Esophagus (tissue), 2 donors: ENCODE results near the gene ANTXR2. TPM values are rescaled to one million over a fixed set of nuclear protein-coding genes. Genes with fewer than 3 reads are reported as not detected.

Experiments used
- H3K27ac ChIP-seq, 2 donors: one replicate each; pipeline ENCODE4 v1.5.1; 2013; ENCODE audit warnings: low read depth in 2 of 2, mild to moderate bottlenecking in 2 of 2, inconsistent platforms in 1 of 2, low read length in 1 of 2, moderate library complexity in 1 of 2
- H3K27me3 ChIP-seq, 2 donors: one replicate each; pipeline ENCODE4 v1.6.1; 2013; ENCODE audit warnings: low read length in 2 of 2, control low read depth in 1 of 2, mild to moderate bottlenecking in 1 of 2; ENCODE audit not compliant: insufficient read depth in 2 of 2, control insufficient read depth in 1 of 2
- H3K36me3 ChIP-seq, 2 donors: one replicate each; pipeline ENCODE4 v1.6.1; 2013; ENCODE audit warnings: low read length in 1 of 2; ENCODE audit not compliant: control insufficient read depth in 2 of 2, insufficient read depth in 2 of 2
- H3K4me1 ChIP-seq, 2 donors: one replicate each; pipeline ENCODE4 v1.6.1; 2013; ENCODE audit warnings: low read length in 1 of 2; ENCODE audit not compliant: control insufficient read depth in 2 of 2, insufficient read depth in 2 of 2
- H3K4me3 ChIP-seq, 2 donors: one replicate each; pipeline ENCODE4 v1.5.1; 2013; ENCODE audit warnings: low read length in 2 of 2, mild to moderate bottlenecking in 2 of 2, low read depth in 1 of 2, moderate library complexity in 1 of 2
- H3K9me3 ChIP-seq, 2 donors: one replicate each; pipeline ENCODE4 v1.6.1; 2013; ENCODE audit warnings: mild to moderate bottlenecking in 2 of 2, low read depth in 1 of 2, low read length in 1 of 2, moderate library complexity in 1 of 2; ENCODE audit not compliant: control insufficient read depth in 2 of 2, insufficient read depth in 1 of 2
- WGBS, 2 donors: extraction: QIAGEN DNeasy Blood & Tissue Kit; methylation state at CpG; one replicate each; pipeline ENCODE4 v1.1.7; 2013; 5-methylcytosine and 5-hydroxymethylcytosine counted together
- polyA plus RNA-seq, 2 donors: library from polyadenylated mRNA; stranded (reverse); fragments of 200-250 nt; gene quantifications; one replicate each; pipeline ENCODE4 v1.2.3, GENCODE V29; 2013
- donor health status: healthy with polysubstance abuse.
- donor health status: Bipolar disorder and iron deficiency.

ANTXR2 gene
- polyA plus RNA-seq, 2 donors, result 4.0 to 9.6 TPM

DNA sequence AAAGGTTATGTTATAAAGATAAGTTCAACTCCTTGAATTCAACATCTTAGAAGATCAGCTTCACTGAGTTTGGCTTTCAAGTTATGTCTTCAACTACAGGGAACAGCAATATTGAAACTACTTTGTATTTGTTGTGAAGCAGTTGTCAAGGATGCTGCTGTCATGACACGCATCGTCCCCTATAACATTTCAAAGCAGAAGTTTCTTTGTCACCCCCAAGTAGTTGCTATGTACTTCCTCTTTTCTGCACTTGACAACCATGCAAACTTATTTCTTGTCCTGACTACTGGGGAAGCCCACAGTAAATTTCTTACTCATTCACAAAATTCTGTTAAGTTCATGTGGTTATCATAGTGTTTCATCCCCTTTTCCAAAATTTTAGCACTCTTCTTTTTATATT is 14.3 kb downstream of the ANTXR2 start:
- Histone ChIP-seq H3K4me3 (no peak overlapping the region), H3K4me1 (no peaks in the 10 kb centered on the region), H3K27ac (no peak overlapping the region), H3K9me3 (no peaks in the 10 kb centered on the region), H3K36me3 (no peaks in the 10 kb centered on the region), H3K27me3 (no peaks in the 10 kb centered on the region)
- 40 to 50% methylated on average over 2 of the region's 2 CpGs for WGBS, 2 donors

DNA sequence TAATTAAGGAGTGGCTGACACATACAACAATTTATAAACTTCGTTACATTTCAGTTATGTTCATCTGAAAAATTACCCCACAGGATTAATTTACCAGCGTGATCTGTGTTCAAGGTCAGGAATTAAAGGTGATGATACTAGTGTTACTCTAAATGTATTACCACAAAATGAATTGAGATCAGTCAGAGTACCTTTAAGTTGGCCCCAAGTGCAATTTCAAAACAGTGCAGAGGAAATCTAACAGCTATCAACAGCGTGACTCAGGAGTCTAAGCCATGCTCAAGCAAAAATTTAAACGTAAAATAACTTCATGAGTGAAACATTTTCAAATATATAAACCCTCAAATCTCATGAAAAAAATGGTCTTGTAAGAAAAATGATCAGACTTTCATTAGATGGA is 18.7 kb downstream of the ANTXR2 start:
- WGBS, 2 donors, result 72 to 79% methylated on average over 4 of the region's 4 CpGs
- Histone ChIP-seq H3K27me3 (no peaks in the 10 kb centered on the region), H3K4me3 (no peak overlapping the region), H3K36me3 (no peaks in the 10 kb centered on the region), H3K27ac (no peak overlapping the region), H3K4me1 (no peaks in the 10 kb centered on the region), H3K9me3 (no peaks in the 10 kb centered on the region)

DNA sequence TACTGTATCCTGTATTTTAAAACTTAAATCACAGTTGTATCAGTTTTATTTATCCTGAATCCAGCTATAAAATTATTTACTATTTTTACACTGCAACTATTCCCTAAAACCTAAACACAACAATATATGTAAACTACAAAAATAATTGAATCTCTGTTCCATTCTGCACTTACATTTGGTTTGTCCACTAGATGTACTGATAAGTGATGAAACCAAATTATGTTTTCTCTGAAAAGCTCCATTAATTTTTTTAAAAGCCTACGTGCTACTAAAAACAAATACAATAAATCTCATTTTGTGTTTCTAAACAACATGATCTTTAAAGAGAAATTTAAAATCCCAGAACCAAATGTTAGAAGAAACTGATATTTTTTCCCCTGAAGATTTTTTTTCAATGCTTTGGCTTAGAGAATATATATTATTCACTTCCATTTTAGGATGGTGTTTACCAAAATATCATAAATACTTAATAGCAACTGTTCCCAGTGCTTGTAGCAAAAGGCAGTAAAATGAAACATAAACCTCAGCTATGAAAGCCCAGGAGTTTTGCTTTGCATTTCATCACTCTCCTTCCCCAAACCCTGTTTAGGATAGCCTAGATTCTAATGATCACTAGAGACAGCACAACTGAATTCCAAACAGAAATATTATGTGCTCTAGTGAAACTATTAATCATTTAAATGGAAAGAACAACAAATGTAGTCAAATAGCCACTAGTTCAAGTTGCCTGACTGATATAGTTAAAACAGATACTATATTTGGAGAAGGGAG is 19.7 kb downstream of the ANTXR2 start:
- 83 to 90% methylated on average over 1 of the region's 1 CpG for WGBS, 2 donors
- Histone ChIP-seq H3K4me1 (no peaks in the 10 kb centered on the region), H3K27ac (no peak overlapping the region), H3K4me3 (no peak overlapping the region), H3K27me3 (no peaks in the 10 kb centered on the region), H3K9me3 (no peaks in the 10 kb centered on the region), H3K36me3 (no peaks in the 10 kb centered on the region)

DNA sequence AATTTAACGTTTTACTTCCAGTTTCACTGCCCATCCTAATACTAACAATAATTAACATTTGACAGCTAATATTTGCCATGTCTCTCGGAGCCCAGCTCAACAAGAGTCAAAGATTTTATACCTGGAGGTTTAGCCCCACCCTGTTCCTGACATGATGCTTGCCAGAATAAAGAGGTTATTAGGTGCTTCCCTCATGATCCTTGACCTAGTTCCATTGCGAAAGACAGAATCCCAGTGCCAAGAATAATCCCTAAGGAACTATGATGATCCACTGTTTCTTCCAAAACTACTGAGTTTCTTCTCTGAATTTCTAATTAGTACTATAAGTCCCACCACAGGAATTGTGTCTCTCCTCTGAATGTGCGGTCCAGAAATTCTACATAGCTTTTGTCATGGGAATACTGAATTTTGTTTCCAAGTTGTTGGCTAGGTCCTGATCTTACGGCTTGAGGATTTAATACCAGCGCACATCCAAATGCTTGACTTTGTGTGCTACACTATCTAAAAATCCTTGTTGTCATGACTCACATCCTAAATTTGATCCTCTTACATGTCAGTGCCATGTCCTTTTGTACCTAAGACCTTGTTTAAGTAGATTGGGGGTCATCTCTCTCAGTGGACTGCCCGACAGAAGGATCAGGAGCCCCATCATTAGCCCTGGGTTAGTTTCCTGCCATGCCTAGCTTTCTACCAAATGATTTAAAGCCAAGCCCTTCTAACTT is 23.1 kb downstream of the ANTXR2 start:
- WGBS, 2 donors, result 84 to 85% methylated on average over 7 of the region's 7 CpGs
- H3K36me3 ChIP-seq, result no peaks in the 10 kb centered on the region
- no peaks in the 10 kb centered on the region for H3K4me1 ChIP-seq
- H3K9me3 ChIP-seq, result no peaks in the 10 kb centered on the region
- no peak overlapping the region for H3K27ac ChIP-seq
- no peaks in the 10 kb centered on the region for H3K27me3 ChIP-seq
- H3K4me3 ChIP-seq, result no peak overlapping the region

DNA sequence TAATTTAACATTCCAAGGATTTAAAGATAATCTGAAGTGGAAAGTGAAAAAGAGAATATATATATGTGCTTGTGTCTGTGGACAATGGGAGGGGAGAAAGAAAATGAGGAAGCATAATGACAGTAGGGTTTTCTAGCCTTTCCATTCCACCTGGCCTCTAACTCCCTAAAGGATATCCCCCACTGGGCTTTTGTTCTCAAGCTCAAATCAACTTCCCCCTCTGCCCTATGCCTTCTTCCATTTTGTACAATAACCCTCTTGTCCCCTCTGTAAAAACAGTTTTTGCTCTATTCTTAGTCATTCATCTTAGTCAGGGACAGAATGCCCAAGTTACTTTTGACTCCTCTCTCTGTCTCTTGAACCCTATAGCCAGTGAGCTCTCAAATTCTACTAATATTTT is 23.6 kb downstream of the ANTXR2 start:
- Histone ChIP-seq H3K4me3 (no peak overlapping the region), H3K27me3 (no peaks in the 10 kb centered on the region), H3K36me3 (no peaks in the 10 kb centered on the region), H3K9me3 (no peaks in the 10 kb centered on the region), H3K27ac (no peak overlapping the region), H3K4me1 (no peaks in the 10 kb centered on the region)

DNA sequence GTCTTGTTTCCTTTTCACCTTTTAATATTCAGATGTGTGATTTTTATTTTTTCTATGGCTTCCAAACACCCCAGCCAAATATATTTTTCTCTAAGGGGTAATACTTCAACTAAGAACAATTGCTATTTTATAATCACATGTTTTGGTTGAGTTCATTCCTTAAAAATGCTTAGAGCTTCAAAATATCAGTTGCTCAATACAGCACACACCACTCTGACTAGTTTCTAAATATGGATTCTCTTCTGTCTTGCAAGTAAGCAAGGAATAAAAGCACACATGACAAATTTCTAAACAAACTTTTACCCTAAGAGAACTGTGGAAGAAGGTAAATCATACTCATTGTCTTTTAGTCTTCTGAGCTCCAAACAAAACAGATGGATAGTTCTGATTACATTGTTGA is 27.2 kb downstream of the ANTXR2 start:
- H3K9me3 ChIP-seq, result no peaks in the 10 kb centered on the region
- no peaks in the 10 kb centered on the region for H3K36me3 ChIP-seq
- H3K27me3 ChIP-seq, result no peaks in the 10 kb centered on the region
- no peaks in the 10 kb centered on the region for H3K4me1 ChIP-seq
- no peak overlapping the region for H3K4me3 ChIP-seq
- H3K27ac ChIP-seq, result no peak overlapping the region

DNA sequence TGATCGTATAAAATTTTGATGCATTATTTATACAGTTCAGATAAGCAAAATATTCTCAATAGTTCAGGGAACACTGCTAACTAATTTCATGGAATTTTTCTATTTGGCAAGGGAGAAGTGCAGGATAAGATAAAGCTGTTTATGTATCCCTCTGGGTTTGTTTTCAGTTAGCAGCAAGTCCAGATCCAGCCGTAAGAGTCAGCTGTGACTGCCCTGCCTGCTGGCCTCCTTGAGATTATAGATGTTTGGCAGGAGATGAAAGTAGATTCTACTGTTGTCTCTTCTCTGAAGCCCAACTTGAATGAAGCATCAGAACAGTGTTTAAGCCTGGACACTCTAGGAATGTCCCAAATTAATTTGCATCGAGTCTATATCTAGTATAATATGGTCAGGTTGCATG is 29.5 kb downstream of the ANTXR2 start:
- 67 to 68% methylated on average over 3 of the region's 3 CpGs for WGBS, 2 donors
- Histone ChIP-seq H3K4me1 (no peaks in the 10 kb centered on the region), H3K4me3 (no peak overlapping the region), H3K27me3 (no peaks in the 10 kb centered on the region), H3K9me3 (no peaks in the 10 kb centered on the region), H3K27ac (no peak overlapping the region), H3K36me3 (no peaks in the 10 kb centered on the region)

DNA sequence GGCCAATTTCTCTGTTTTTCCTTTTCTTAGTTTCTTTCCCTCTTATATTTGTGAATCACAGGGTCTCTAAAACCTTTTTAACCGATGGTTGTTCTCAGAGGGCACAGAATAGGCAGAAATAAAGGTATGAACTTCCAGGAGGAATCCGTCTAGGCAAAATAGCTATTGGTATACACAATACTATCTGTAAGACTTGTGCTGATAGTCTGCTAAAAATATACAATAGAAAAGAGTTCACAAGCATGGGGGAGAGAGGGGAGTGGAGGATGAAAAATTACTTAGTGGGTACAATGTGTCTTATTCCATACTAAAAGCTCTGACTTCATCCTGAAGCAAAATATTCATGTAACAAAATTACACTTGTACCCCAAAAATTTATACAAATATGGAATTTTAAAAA is 30.2 kb downstream of the ANTXR2 start:
- Histone ChIP-seq H3K27me3 (no peaks in the 10 kb centered on the region), H3K27ac (no peak overlapping the region), H3K9me3 (no peaks in the 10 kb centered on the region), H3K36me3 (no peaks in the 10 kb centered on the region), H3K4me3 (no peak overlapping the region), H3K4me1 (no peaks in the 10 kb centered on the region)
- WGBS, 2 donors, result 90 to 93% methylated on average over 2 of the region's 2 CpGs

DNA sequence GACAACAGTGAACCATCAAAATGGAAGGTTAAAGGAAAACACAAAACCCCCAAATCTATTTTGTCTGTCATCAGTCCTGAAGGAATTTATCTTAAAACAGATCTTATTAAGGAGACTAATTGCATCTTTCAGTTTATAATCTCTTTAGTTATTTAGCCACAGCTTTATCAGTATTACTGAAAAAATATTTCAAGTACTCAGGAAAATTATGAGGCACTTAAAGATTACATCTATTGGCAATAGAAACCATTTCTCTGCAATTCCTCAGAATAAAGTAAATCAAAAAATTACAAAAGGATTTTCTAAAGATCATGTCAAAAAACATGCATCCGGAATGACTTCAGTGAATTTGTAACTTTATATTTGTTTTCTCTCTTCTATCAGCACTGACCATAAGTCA is 35.2 kb downstream of the ANTXR2 start:
- Histone ChIP-seq H3K4me1 (no peaks in the 10 kb centered on the region), H3K9me3 (no peaks in the 10 kb centered on the region), H3K36me3 (no peaks in the 10 kb centered on the region), H3K27ac (no peak overlapping the region), H3K4me3 (no peak overlapping the region), H3K27me3 (no peaks in the 10 kb centered on the region)
- 80 to 91% methylated on average over 1 of the region's 1 CpG for WGBS, 2 donors
